Activated CD8-positive, alpha-beta memory T cell treated with anti-CD3 and anti-CD28 coated beads for 48 hours (primary cell): ENCODE results near the gene GZMA.

Experiments used
- DNase-seq, 3 experiments: peaks; one replicate each; pipeline ENCODE4 v3.0.0-alpha.2; 2020; ENCODE audit warnings: low read depth in 2 of 3, low spot score in 2 of 3

GZMA gene

GRCh38 chr5:55108661-55109060 is 6.2 kb downstream of the GZMA start:
- DNase-seq: no peak

GRCh38 chr5:55110217-55110616 is 7.8 kb downstream of the GZMA start:
- no peak for DNase-seq

- DNase-seq: no peak
Observed at GRCh38 chr5:55113327-55113726, 10.9 kb downstream of the GZMA start.

- no peak for DNase-seq
Observed at GRCh38 chr5:55114061-55114460, 11.6 kb downstream of the GZMA start.

GRCh38 chr5:55123365-55123764 is 20.9 kb downstream of the GZMA start:
- no peak for DNase-seq

- DNase-seq: no peak
Observed at GRCh38 chr5:55134053-55134722, 31.7 kb downstream of the GZMA start.

GRCh38 chr5:55136521-55136920 is 34.1 kb downstream of the GZMA start:
- DNase-seq: no peak

- DNase-seq: no peak
Observed at GRCh38 chr5:55140908-55141665, 38.6 kb downstream of the GZMA start.

GRCh38 chr5:55141945-55142690 is 39.7 kb downstream of the GZMA start:
- no peak for DNase-seq

- no peak for DNase-seq
Observed at GRCh38 chr5:55143624-55144023, 41.2 kb downstream of the GZMA start.

GRCh38 chr5:55146080-55146479 is 43.6 kb downstream of the GZMA start:
- no peak for DNase-seq

GRCh38 chr5:55146543-55147151 is 44.2 kb downstream of the GZMA start:
- DNase-seq: peak; percentile 48 to 55 (median 54)

- DNase-seq: no peak
Observed at GRCh38 chr5:55149308-55149795, 46.9 kb downstream of the GZMA start.

GRCh38 chr5:55151923-55152842 is 49.7 kb downstream of the GZMA start:
- DNase-seq: no peak

GRCh38 chr5:55154873-55155272 is 52.4 kb downstream of the GZMA start:
- no peak for DNase-seq
